HL-60/S4 (cell line): ENCODE measurements around the gene SYDE2.
"Not testable (repeated sequence)": the region's sequence is repeated elsewhere in the genome, so short reads cannot be mapped to it uniquely, and the experiment has no call there.

Experiments
- in situ Hi-C: fragments of 300-500 bp; cut with MboI; formaldehyde crosslinking; loops from 2 replicates; pipeline ENCODE4 v1.14.3; 2022; ENCODE audit warnings: low sequenced_read_pairs

Gene SYDE2, protein sequence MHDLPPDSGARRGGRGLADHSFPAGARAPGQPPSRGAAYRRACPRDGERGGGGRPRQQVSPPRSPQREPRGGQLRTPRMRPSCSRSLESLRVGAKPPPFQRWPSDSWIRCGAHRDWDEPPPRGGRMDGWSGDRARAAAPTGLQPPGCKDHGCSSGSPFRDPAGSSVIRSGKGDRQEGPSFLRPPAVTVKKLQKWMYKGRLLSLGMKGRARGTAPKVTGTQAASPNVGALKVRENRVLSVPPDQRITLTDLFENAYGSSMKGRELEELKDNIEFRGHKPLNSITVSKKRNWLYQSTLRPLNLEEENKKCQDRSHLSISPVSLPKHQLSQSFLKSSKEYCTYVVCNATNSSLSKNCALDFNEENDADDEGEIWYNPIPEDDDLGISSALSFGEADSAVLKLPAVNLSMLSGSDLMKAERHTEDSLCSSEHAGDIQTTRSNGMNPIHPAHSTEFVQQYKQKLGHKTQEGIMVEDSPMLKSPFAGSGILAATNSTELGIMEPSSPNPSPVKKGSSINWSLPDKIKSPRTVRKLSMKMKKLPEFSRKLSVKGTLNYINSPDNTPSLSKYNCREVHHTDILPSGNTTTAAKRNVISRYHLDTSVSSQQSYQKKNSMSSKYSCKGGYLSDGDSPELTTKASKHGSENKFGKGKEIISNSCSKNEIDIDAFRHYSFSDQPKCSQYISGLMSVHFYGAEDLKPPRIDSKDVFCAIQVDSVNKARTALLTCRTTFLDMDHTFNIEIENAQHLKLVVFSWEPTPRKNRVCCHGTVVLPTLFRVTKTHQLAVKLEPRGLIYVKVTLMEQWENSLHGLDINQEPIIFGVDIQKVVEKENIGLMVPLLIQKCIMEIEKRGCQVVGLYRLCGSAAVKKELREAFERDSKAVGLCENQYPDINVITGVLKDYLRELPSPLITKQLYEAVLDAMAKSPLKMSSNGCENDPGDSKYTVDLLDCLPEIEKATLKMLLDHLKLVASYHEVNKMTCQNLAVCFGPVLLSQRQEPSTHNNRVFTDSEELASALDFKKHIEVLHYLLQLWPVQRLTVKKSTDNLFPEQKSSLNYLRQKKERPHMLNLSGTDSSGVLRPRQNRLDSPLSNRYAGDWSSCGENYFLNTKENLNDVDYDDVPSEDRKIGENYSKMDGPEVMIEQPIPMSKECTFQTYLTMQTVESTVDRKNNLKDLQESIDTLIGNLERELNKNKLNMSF

DNA sequence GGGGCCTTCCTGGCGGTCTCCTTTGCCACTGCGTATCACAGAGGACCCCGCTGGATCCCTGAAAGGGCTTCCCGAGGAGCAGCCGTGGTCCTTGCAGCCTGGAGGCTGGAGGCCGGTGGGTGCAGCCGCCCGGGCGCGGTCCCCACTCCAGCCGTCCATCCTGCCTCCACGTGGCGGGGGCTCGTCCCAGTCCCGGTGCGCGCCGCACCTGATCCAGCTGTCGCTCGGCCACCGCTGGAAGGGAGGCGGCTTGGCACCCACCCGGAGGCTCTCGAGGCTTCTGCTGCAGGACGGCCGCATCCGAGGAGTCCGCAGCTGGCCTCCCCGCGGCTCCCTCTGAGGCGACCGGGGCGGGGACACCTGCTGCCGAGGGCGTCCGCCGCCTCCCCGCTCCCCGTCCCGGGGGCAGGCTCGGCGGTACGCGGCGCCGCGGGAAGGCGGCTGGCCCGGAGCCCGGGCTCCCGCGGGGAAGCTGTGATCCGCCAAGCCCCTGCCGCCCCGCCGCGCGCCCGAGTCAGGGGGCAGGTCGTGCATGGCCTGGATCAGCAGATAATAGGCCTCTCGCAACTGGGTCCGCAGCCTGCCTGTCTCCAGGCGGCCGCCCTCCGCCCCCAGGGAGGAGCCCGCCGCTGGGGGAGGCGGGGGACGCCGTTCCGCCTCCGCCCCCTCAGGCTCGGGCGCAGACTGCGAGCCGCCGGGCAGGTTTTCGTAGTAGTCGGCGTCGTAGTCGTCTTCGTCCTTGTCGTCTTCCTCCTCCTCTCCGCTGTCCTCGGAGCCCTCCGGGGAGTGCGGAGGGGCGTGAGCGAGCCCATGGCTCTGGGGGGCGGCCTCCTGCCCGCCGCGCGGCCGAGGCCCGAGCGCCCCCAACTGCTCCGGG lies at the start of gene SYDE2:
TSS of gene SYDE2 (minus strand) at position 554 of the 877 bp plus-strand sequence. CDS start at position 534, 20 bp downstream.
- in situ Hi-C loops = no loop called here

DNA sequence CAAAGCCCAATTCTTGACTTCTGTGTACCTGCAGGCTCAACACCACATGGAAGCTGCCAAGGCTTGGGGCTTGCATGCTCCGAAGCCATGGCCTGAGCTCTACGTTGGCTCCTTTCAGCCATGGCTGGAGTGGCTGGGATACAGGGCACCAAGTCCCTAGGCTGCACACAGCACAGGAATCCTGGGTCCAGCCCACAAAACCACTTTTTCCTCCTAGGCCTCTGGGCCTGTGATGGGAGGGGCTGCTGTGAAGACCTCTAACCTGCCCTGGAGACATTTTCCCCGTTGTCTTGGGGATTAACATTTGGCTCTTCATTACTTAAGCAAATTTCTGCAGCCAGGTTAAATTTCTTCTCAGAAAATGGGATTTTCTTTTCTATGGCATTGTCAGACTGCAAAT lies 48.2 kb upstream of the SYDE2 start:
- in situ Hi-C loops = not testable (repeated sequence)

DNA sequence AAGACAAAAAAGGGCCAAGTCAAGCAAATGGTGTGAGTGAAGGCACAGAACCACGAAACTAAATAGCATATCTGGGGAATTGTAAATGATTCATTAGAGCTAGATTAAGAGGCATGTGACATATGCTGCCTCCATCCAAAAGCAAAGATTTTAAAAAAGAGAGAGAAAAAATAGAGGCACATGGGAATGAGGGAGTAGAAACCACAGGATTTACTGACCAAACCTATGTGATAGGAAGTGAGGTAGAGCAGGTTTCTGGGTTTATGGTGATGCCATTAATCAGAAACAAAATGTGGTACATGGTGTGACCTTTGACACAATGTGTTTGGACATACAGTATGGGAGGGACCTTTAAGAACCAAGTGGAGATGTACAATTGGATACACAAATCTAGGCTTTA lies 45.1 kb upstream of the SYDE2 start:
- in situ Hi-C loops = no loop called here

DNA sequence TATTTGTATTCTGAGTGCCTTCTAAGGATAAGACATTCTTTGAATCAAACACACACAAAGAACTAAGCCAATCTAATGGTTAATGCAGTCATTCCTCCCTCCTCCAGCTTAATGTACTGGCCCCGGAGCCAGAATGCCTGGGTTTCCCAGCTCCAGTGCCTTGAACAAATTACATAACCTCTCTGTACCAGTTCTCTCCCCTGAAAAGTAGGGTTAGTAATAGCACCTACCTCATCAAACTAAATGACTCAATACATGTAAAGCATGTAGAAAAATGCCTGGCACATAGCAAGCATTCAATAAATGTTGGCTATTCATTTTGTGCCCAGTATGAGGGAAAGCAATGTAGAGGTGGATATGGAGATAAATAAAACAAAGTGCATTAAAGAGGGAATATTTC lies 44.6 kb upstream of the SYDE2 start:
- in situ Hi-C loops = no loop called here

DNA sequence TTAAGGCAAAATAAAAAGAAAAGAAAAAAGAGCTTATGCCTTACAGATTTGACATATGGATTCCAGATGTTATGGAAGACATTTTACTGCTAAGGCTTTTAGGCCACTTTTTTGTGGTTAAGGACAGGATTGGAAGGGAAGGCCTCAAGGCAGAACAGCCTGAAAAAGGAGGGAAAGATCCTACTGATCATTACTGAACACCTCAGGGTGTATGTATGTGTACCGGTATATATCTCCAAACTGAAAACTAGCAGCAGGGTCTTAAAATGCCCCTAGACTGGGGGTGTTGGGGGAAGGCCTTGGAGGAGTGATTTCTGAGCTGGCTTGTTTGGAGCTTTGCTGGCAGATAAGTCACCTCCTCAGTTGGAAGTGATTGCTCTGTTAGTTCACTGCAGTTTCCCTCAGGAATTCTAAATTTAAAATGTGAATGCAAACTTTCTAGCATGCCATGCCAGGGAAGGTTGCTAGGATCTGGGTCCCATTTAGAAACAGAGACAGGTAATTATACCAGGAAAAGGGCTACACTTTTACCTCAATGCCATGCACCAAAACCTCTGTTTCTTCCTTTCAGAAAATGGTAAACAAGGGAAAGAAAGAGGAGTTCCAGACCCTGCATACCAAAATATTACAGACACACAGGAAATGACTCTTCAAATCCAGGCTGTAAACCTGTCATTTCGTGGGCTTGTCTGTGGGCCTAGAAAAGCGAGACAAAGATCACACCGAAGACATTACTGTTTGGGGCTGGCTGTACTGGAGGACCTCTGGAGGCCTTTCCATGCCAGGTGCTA lies 43.6 kb upstream of the SYDE2 start:
- in situ Hi-C loops = no loop called here

DNA sequence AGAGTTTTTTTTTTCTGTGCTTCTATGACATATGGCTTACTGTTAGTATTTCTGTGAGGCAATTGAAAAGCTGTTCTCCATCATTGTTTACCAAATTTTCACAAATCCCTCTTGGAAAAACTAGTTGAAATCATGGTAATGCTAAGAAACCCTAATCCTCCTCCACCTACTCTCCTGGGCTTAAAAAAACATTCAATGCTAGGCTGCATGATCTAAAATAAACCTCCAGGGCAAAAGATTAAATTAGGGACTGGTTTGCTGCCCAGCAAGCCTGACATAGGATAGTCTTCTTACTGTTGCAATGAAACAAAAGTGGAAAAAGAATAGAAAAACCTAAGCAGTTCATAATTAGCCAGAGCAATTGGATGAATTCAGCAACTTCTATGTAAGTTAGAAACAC lies 42.6 kb upstream of the SYDE2 start:
- in situ Hi-C loops = no loop called here

DNA sequence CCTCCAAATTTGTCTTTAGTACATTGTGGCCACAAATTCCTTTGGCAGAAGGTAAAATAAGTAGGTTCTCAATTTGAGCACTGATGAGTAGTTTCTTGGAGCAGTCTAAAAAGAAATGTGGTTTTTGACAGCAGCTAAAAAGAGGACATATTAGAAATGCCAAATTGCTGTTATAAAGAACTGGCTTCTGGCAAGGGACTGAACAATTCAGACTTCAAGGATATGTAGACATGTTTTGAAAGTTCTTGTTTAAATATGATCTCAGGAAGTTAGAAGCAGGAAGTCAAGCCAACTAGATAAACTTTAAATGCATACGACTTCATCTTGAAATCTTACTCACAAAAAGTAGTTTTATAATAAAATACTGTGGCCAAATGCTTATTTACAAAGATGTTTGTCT lies 39.8 kb upstream of the SYDE2 start:
- in situ Hi-C loops = no loop called here

DNA sequence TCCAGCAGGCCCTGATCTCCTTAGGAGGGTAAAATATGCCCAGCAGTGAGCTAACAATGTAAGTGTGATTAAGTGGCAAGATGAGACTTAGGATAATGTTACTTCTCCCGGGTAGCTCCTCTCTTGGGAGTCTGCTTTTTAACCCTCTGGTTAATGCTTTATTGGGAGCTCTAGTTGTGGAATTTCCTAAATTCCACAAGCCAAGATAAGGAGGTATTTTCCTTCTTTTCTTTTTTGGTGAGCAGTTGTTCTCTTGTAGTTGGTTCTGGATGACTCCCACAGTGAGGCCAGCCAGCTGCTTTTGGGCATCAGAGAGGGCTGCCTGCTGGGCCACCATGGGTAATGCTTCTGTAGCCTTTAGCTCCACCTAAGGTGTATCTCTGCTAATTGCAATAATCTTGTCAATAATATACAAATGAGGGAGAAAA lies 39.4 kb upstream of the SYDE2 start:
- in situ Hi-C loops = no loop called here

DNA sequence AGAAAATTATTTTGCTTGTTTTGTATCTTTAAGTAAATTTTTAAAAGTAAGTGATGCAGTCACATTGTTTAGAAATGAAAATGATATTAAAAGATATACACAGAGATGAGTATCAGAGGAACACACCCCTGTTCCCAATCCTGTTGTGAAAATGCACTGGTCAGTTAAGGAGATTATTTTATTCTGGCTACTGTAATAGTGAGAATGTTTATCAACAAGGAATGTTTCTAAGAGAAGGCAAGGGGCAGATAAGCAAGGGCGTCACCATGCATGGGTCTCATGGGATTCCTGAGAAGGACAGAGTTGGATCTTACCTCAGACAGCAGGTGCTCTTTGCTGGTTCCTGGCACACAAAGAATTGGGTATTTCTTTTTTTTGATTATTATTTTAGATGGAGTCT lies 36.8 kb upstream of the SYDE2 start:
- in situ Hi-C loops = no loop called here

DNA sequence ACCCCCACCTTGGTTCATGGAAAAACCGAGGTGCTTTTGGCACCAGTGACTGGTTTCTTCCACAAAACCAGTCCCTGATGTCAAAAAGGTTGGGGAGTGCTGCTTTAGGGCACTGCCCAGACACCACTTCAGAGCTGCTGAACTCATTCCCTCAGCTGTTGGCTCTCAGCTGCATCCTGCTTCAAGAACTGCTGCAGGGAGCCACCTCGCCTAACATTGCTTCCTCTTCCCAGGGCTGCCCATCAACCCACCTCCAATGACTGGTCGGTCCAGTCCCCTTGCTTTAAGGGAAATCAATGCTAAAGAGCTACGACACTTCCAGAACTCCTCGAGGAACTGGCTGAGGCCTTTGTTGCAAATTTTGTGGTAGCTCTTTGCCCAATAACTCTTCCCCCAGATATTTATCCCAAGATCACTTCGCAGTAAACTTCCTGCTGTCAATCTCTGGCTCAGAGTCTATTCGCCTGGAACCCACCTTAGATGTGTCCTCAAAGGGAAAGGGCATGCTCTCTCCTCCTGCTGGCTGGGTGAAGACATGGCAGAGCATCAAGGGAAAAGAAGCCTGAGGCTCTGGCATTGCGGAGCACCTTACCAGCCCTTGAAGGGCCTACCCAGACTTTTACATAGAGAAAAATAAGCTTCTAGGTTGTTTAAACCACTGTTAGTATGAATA lies 29.6 kb upstream of the SYDE2 start:
- in situ Hi-C loops = no loop called here

DNA sequence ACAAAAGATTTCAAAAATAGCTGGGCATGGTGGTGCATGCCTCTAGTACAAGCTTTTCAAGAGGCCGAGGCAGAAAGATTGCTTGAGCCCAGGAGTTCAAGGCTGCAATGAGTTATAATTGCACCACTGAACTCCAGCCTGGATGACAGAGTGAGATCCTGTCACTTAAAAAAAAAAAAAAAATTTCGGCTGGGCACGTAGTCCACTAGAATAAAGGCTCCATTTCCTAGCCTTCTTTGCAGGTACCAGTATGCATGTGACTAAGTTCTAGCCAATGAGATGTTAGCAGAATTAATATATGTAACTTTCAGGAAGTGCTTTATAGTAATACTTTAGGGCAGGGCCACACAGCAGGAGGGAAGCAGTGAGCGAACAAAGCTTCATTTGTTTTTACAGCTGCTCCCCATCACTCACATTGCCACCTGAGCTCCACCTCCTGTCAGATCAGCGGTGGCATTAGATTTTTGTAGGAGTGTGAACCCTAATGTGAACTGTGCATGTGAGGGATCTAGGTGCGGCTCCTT lies 28.8 kb upstream of the SYDE2 start:
- in situ Hi-C loops = no loop called here

DNA sequence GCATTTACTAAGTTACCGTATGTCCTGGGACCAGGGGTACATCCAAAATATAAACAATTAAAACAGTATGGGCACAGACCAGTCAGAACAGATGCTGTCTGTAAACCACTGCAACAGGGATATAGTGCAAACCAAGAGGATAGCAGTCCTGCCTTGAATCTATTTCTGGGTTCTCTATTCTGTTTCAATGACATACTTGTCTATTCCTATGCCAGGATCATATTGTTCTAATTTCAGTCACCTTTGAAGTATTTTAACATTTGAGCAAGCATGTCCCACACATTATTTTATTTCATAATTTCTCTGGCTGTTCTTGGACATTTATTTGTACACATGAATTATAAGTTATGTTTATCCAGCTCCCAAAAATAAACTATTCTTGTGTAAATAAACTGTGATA lies 28.2 kb upstream of the SYDE2 start:
- in situ Hi-C loops = no loop called here

DNA sequence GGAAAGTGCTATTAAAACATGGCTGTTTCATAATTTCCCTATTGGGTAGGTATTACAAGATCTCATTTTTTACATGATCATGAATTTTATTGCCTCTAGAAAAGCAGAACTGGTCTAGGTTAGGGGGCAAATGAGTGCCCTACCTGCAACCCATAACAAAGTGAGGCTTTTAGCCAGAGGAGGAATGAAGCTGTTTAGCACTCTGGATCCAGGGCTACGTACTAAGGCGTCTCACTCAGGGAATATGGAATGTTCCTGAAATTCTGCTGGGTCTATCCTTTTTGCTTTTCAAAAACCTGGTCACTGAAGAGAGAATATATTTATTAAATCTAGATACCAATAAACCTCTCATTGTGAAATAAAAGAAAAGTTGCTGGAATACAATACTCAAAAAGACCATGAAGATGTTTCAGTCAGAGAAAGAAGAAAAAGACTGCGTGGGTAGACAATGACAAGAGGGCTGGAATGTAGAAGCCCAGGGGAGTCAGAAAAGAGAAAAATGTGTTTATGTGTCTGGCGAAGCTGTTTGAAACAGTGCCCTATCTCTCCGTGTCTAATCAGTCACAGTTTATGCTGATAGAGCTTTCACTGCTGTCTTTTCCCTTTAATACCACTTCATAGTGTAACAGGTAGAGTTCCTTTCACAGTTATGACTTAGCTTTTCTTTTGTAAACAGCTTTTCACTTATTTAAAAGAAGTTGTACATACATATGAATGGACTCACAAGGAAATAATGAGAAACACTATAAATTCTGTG lies 25.0 kb upstream of the SYDE2 start:
- in situ Hi-C loops = no loop called here

DNA sequence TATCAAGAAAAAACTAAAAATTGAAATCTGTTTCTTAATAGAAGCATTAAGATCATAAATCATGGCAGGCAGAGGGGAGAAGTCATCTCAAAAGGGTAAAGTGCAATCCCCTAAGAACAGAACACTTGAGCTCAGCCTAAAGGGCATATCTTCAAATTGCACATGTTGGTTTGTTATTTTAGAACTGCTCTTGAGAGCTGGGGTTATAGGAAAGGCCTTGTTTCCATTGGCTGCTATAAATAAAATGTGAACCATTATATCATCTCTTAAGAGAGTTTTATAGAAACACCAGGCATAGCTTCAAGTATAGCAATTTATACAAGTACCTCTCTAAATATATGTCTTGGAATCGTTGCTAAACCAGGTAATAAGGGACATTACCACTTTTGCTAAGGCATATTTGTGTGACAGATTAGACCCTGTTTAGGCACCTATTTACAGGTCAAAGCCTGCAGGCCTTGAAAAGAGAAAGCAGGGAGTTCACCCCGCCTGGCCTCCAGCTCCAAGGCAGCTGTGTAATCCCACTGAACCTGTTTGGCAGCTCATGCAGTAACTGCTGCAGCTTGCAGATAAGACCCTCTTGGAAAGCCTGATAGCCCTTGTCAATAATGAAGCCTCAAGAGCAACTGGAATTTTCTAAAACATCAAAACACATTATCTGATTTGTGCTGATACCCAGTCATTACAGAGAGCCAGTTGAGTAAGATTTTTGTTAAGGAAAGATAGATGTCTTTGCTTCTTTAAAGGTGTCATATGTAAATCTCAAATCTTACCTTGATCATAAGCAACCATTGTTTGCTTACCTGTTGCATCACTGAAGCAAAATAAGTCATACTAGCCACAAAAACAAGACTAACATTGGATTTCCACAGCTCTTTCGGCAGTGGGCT lies 24.2 kb upstream of the SYDE2 start:
- in situ Hi-C loops = no loop called here

DNA sequence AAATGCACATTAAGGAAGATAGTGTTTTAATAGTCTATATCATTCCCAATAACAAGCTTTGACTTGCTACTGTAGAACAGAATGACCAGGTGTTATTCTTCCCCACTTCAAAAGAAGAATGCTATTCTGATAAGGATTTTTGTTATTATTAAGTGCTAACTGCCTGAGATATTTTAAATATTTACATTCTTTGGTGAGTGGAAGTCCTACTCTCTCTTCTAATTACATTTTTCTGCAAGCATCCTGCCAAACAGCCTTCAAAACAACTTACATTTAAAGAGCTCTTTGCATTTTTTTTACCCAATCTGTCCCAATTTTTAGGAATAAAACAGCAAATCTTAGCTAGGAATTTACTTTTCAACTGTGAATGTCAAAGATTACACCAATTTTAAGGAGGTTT lies 23.5 kb upstream of the SYDE2 start:
- in situ Hi-C loops = no loop called here

DNA sequence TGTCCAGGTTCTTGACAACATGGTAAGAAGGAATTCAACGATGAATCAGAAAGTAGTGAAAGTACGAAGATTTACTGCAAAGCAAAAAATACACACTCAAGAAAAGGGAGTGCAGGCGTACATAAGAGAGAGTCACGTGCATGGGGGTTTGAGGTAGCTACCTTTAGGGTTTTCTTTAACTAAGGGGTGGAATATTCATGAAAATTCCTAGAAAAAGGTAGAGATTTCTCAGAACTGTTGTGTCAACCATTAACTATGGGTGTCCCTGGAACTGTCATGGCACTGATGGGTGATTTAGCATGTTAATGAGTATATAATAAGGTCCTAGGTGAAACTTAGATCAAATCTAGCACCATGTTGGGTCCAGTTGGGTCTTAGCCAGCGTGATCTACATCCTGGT lies 22.5 kb upstream of the SYDE2 start:
- in situ Hi-C loops = no loop called here

DNA sequence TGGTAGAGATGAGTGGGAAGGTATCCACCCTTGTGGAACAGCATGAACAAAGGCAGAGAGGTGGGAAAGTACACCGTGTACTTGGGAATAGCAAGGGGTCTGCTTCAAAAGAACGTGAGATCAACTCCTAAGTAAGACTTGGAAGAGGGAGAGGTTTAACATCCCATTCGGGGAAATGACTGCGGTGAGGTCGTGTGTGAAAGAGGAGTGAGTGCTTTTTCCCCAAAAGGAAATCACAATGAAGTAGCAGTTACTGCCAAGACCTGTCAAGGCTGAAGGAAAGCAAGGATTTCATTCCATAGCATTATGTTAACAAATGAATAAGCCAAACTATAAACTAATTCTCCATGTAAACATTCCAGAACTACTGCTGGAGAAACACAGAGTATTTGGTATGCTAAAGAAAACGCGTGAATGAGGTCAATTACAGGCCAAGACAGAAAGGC lies 20.0 kb upstream of the SYDE2 start:
- in situ Hi-C loops = no loop called here
